SK-N-SH treated with all-trans-retinoic acid at 6 μM for 48 hours (cell line): ENCODE data around the gene FAM171A2.
"Not testable (repeated sequence)": the region's sequence is repeated elsewhere in the genome, so short reads cannot be mapped to it uniquely, and the experiment has no call there.

Experiments
- ATAC-seq: fragments of 200-7000 bp; cut with Tn5 transposase; 3 replicates; pipeline ENCODE4 v1.9.1; 2020; ENCODE audit warnings: mild to moderate bottlenecking, moderate library complexity
- ARNTL ChIP-seq: fragments of 450-650 bp; formaldehyde crosslinking; IDR thresholded peaks from 2 replicates; pipeline ENCODE4 v1.5.0; 2020; ENCODE audit warnings: low read depth, mild to moderate bottlenecking, moderate library complexity, borderline replicate concordance
- BACH2 ChIP-seq: fragments of 250-450 bp; sonication (Bioruptor Pico); IDR thresholded peaks from 2 replicates; pipeline ENCODE4 v1.9.0; 2021; ENCODE audit warnings: mild to moderate bottlenecking, borderline replicate concordance
- CSDC2 ChIP-seq: fragments of 250-450 bp; sonication (Bioruptor Pico); IDR thresholded peaks from 2 replicates; pipeline ENCODE4 v1.5.0; 2020; ENCODE audit warnings: mild to moderate bottlenecking, moderate library complexity
- ESRRG ChIP-seq: fragments of 250-450 bp; sonication (Bioruptor Pico); IDR thresholded peaks from 2 replicates; pipeline ENCODE4 v1.6.1; 2021; ENCODE audit warnings: mild to moderate bottlenecking
- ISL1 ChIP-seq: fragments of 250-450 bp; sonication (Bioruptor Pico); IDR thresholded peaks from 2 replicates; pipeline ENCODE4 v2.1.2; 2022; ENCODE audit warnings: mild to moderate bottlenecking, moderate library complexity
- OSR1 ChIP-seq: fragments of 250-450 bp; sonication (Bioruptor Pico); IDR thresholded peaks from 2 replicates; pipeline ENCODE4 v1.8.0; 2022; ENCODE audit warnings: moderate library complexity, mild to moderate bottlenecking, inconsistent platforms
- PPARA ChIP-seq: fragments of 250-450 bp; sonication (Bioruptor Pico); IDR thresholded peaks from 2 replicates; pipeline ENCODE4 v1.5.0; 2020; ENCODE audit warnings: mild to moderate bottlenecking, borderline replicate concordance
- RARB ChIP-seq: fragments of 250-450 bp; sonication (Bioruptor Pico); IDR thresholded peaks from 2 replicates; pipeline ENCODE4 v1.8.0; 2021; ENCODE audit warnings: mild to moderate bottlenecking, moderate library complexity
- SNAI2 ChIP-seq: fragments of 250-450 bp; sonication (Bioruptor Pico); IDR thresholded peaks from 2 replicates; pipeline ENCODE4 v1.5.0; 2020; ENCODE audit warnings: mild to moderate bottlenecking, moderate library complexity
- TCF4 ChIP-seq: fragments of 250-450 bp; sonication (Bioruptor Pico); IDR thresholded peaks from 2 replicates; pipeline ENCODE4 v1.8.0; 2021; ENCODE audit warnings: mild to moderate bottlenecking, moderate library complexity, borderline replicate concordance
- TOX ChIP-seq: fragments of 250-450 bp; sonication (Bioruptor Pico); IDR thresholded peaks from 2 replicates; pipeline ENCODE4 v1.8.0; 2021; ENCODE audit warnings: mild to moderate bottlenecking, moderate library complexity, borderline replicate concordance
- ZC3H10 ChIP-seq: fragments of 250-450 bp; sonication (Bioruptor Pico); IDR thresholded peaks from 2 replicates; pipeline ENCODE4 v1.5.1; 2021; ENCODE audit warnings: mild to moderate bottlenecking, moderate library complexity
- ZFP30 ChIP-seq: fragments of 450-650 bp; formaldehyde crosslinking; IDR thresholded peaks from 2 replicates; pipeline ENCODE4 v1.5.0; 2022; ENCODE audit warnings: mild to moderate bottlenecking, moderate library complexity
- ZNF565 ChIP-seq: fragments of 450-650 bp; formaldehyde crosslinking; conservative IDR thresholded peaks from 2 replicates; pipeline ENCODE4 v1.5.0; 2020; ENCODE audit warnings: low read depth, mild to moderate bottlenecking, moderate library complexity
- ZNF70 ChIP-seq: fragments of 450-650 bp; formaldehyde crosslinking; IDR thresholded peaks from 2 replicates; pipeline ENCODE4 v1.5.0; 2020; ENCODE audit warnings: mild to moderate bottlenecking, moderate library complexity
- ZNF8 ChIP-seq: fragments of 450-650 bp; formaldehyde crosslinking; IDR thresholded peaks from 2 replicates; pipeline ENCODE4 v1.5.0; 2020; ENCODE audit warnings: mild to moderate bottlenecking, moderate library complexity
- TF ChIP-seq, protein P1 (sequence below): fragments of 250-450 bp; sonication (Bioruptor Pico); IDR thresholded peaks from 2 replicates; pipeline ENCODE4 v1.8.0; 2021; ENCODE audit warnings: low read depth, mild to moderate bottlenecking, moderate library complexity, borderline replicate concordance
- TF ChIP-seq, protein P2 (sequence below): fragments of 250-450 bp; sonication (Bioruptor Pico); IDR thresholded peaks from 2 replicates; pipeline ENCODE4 v1.5.1; 2020; ENCODE audit warnings: low read depth, mild to moderate bottlenecking, moderate library complexity
- TF ChIP-seq, protein P3 (sequence below): fragments of 250-450 bp; sonication (Bioruptor Pico); IDR thresholded peaks from 2 replicates; pipeline ENCODE4 v1.5.1; 2021; ENCODE audit warnings: mild to moderate bottlenecking, moderate library complexity
- TF ChIP-seq, protein P4 (sequence below): fragments of 250-450 bp; sonication (Bioruptor Pico); IDR thresholded peaks from 2 replicates; pipeline ENCODE4 v1.8.0; 2020; ENCODE audit warnings: mild to moderate bottlenecking, moderate library complexity, borderline replicate concordance
- TF ChIP-seq, protein P5 (sequence below): fragments of 250-450 bp; sonication (Bioruptor Pico); IDR thresholded peaks from 2 replicates; pipeline ENCODE4 v1.5.0; 2020; ENCODE audit warnings: mild to moderate bottlenecking, moderate library complexity

FAM171A2 gene

DNA sequence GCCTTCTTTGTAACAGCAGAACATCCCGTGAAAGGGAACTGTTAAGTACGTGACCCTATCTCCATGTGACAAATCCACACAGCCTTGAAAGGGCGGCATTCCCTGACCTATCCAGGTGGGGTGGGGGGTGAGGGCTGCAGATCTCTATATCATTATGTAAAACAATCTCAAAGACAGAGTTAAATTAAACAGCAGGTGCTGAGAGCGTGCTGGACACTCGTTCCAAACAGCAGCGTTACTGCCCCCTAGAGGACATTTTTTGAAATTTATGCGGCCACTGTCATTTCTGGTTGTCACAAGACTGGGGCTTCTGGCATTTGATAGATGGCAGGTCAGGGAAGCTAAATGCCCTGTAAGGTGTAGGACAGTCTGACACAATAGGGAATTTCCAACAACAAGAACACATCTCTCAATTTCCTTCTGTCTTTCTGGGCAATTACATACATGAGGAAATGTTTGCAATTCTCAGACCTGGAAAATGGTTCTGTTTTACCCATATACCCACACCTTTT is 32.3 kb downstream of the FAM171A2 start:
- ATAC-seq = peak; percentile 55

DNA sequence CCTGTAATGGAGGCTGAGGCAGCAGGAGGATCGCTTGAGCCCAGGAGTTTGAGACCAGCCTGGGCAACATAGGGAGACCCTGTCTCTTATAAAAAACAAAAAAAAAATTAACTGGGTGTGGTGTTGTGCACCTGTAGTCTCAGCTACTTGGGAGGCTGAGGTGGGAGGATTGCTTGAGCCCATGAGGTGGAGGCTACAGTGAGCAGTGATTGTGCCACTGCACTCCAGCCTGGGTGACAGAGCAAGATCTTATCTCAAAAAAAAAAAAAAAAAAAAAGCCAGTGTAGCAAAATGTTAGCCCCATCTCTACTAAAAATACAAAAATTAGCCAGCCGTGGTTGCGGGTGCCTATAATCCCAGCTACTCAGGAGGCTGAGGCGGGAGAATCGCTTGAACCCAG is 33.4 kb downstream of the FAM171A2 start:
- ATAC-seq = not testable (repeated sequence)

More for the DNA sequence above, 32.3 kb downstream of the FAM171A2 start:
- TF ChIP-seq BACH2 (CRISPR knock-in tag) = no peak
- no peak for TF ChIP-seq ZC3H10 (CRISPR knock-in tag)
- TF ChIP-seq OSR1 = no peak
- no peak for TF ChIP-seq ZNF8 (CRISPR knock-in tag)
- TF ChIP-seq, protein P1, sequence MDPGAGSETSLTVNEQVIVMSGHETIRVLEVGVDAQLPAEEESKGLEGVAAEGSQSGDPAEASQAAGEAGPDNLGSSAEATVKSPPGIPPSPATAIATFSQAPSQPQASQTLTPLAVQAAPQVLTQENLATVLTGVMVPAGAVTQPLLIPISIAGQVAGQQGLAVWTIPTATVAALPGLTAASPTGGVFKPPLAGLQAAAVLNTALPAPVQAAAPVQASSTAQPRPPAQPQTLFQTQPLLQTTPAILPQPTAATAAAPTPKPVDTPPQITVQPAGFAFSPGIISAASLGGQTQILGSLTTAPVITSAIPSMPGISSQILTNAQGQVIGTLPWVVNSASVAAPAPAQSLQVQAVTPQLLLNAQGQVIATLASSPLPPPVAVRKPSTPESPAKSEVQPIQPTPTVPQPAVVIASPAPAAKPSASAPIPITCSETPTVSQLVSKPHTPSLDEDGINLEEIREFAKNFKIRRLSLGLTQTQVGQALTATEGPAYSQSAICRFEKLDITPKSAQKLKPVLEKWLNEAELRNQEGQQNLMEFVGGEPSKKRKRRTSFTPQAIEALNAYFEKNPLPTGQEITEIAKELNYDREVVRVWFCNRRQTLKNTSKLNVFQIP (CRISPR knock-in tag) = no peak
- TF ChIP-seq RARB = no peak
- TF ChIP-seq ISL1 (CRISPR knock-in tag) = no peak
- TF ChIP-seq TCF4 (CRISPR knock-in tag) = no peak
- no peak for TF ChIP-seq PPARA (CRISPR knock-in tag)
- TF ChIP-seq TOX (CRISPR knock-in tag) = no peak
- TF ChIP-seq ZNF70 (CRISPR knock-in tag) = no peak
- TF ChIP-seq ARNTL = no peak
- TF ChIP-seq, protein P2, sequence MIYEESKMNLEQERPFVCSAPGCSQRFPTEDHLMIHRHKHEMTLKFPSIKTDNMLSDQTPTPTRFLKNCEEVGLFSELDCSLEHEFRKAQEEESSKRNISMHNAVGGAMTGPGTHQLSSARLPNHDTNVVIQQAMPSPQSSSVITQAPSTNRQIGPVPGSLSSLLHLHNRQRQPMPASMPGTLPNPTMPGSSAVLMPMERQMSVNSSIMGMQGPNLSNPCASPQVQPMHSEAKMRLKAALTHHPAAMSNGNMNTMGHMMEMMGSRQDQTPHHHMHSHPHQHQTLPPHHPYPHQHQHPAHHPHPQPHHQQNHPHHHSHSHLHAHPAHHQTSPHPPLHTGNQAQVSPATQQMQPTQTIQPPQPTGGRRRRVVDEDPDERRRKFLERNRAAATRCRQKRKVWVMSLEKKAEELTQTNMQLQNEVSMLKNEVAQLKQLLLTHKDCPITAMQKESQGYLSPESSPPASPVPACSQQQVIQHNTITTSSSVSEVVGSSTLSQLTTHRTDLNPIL (CRISPR knock-in tag) = no peak
- no peak for TF ChIP-seq ZNF565 (CRISPR knock-in tag)
- TF ChIP-seq, protein P3, sequence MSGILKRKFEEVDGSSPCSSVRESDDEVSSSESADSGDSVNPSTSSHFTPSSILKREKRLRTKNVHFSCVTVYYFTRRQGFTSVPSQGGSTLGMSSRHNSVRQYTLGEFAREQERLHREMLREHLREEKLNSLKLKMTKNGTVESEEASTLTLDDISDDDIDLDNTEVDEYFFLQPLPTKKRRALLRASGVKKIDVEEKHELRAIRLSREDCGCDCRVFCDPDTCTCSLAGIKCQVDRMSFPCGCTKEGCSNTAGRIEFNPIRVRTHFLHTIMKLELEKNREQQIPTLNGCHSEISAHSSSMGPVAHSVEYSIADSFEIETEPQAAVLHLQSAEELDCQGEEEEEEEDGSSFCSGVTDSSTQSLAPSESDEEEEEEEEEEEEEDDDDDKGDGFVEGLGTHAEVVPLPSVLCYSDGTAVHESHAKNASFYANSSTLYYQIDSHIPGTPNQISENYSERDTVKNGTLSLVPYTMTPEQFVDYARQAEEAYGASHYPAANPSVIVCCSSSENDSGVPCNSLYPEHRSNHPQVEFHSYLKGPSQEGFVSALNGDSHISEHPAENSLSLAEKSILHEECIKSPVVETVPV (CRISPR knock-in tag) = no peak
- no peak for TF ChIP-seq ZFP30 (CRISPR knock-in tag)

DNA sequence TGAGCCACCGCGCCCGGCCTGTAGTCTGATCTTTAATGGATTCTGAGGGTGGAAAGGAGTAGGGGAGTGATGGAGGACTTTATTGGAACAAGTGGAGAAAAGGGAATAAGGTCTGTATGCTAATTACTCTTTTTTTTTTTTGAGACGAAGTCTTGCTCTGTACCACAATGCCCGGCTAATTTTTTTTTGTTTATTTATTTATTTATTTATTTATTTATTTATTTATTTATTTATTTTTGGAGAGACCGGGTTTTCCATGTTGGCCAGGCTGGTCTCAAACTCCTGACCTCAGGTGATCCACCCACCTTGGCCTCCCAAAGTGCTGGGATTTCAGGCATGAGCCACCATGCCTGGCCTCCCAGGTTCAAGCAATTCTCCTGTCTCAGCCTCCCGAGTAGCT is 34.1 kb downstream of the FAM171A2 start:
- not testable (repeated sequence) for ATAC-seq

DNA sequence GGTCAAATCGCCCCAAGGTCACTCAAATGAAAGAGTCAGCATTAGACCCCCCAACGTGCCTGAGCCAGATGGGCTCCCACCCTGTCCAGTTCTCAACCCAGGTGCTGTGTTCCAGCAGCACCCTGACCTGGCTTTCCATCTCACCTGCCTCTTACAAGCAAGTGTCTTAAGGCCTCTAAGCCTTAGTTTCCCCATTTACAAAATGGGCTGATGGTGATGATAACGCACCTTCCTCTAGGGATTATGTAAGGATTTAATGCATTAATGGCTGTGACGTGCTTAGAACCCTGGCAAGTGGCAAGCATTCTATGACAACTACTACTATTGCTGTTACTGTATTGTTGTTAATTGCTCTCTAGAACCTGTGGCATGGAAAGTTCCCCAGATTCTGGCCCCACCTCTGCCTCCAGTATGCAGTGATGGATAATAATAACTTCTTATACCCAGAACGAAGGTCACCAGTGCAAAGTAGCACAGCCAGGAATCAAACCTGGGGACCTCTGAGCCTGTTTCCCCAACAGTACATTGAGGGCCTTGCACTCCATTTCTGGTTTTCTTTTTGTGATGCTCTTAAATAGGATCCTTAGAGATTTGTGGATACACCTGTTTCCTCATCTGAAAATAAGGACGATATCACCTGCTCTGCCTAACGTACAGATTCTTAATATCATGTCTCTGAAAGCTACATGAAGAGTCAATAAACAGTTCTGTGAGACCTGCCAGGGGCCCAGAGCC is 35.8 kb downstream of the FAM171A2 start:
- no peak for ATAC-seq
- TF ChIP-seq ARNTL (no peak), ZC3H10 (CRISPR knock-in tag) (no peak), TOX (CRISPR knock-in tag) (no peak), ZFP30 (CRISPR knock-in tag) (no peak), OSR1 (no peak), SNAI2 (CRISPR knock-in tag) (no peak), PPARA (CRISPR knock-in tag) (no peak), CSDC2 (CRISPR knock-in tag) (no peak), ZNF70 (CRISPR knock-in tag) (no peak), ISL1 (CRISPR knock-in tag) (no peak), ZNF8 (CRISPR knock-in tag) (no peak), ESRRG (CRISPR knock-in tag) (no peak)
- TF ChIP-seq, protein P1 (CRISPR knock-in tag) = no peak
- TF ChIP-seq, protein P4, sequence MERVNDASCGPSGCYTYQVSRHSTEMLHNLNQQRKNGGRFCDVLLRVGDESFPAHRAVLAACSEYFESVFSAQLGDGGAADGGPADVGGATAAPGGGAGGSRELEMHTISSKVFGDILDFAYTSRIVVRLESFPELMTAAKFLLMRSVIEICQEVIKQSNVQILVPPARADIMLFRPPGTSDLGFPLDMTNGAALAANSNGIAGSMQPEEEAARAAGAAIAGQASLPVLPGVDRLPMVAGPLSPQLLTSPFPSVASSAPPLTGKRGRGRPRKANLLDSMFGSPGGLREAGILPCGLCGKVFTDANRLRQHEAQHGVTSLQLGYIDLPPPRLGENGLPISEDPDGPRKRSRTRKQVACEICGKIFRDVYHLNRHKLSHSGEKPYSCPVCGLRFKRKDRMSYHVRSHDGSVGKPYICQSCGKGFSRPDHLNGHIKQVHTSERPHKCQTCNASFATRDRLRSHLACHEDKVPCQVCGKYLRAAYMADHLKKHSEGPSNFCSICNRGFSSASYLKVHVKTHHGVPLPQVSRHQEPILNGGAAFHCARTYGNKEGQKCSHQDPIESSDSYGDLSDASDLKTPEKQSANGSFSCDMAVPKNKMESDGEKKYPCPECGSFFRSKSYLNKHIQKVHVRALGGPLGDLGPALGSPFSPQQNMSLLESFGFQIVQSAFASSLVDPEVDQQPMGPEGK = no peak
- TF ChIP-seq, protein P2 (CRISPR knock-in tag) = no peak
- TF ChIP-seq, protein P5, sequence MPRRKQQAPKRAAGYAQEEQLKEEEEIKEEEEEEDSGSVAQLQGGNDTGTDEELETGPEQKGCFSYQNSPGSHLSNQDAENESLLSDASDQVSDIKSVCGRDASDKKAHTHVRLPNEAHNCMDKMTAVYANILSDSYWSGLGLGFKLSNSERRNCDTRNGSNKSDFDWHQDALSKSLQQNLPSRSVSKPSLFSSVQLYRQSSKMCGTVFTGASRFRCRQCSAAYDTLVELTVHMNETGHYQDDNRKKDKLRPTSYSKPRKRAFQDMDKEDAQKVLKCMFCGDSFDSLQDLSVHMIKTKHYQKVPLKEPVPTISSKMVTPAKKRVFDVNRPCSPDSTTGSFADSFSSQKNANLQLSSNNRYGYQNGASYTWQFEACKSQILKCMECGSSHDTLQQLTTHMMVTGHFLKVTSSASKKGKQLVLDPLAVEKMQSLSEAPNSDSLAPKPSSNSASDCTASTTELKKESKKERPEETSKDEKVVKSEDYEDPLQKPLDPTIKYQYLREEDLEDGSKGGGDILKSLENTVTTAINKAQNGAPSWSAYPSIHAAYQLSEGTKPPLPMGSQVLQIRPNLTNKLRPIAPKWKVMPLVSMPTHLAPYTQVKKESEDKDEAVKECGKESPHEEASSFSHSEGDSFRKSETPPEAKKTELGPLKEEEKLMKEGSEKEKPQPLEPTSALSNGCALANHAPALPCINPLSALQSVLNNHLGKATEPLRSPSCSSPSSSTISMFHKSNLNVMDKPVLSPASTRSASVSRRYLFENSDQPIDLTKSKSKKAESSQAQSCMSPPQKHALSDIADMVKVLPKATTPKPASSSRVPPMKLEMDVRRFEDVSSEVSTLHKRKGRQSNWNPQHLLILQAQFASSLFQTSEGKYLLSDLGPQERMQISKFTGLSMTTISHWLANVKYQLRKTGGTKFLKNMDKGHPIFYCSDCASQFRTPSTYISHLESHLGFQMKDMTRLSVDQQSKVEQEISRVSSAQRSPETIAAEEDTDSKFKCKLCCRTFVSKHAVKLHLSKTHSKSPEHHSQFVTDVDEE (CRISPR knock-in tag) = no peak
- TF ChIP-seq, all 23 proteins: peak for 0
